WTC11 (cell line): ENCODE measurements around the gene MTCP1. TPM values are rescaled to one million over a fixed set of nuclear protein-coding genes. Genes with fewer than 3 reads are reported as not detected.
A peak's percentile ranks its signal among the peaks of the same experiment; 100 is the strongest.

Source experiments
- ATAC-seq: fragments of 200-7000 bp; cut with Tn5 transposase; 2 replicates; pipeline ENCODE4 v1.10.0; 2021; ENCODE audit warnings: mild to moderate bottlenecking, moderate library complexity
- CTCF ChIA-PET: fragments of 300-600 bp; sonication (Branson Sonifier 250); formaldehyde crosslinking; loops from one replicate; lab custom pipeline; 2021; ENCODE audit warnings: antibody characterized with exemption; lab: Charles Lee
- POLR2A ChIA-PET: fragments of 350-600 bp; sonication (Branson Sonifier 250); formaldehyde crosslinking; loops from one replicate; lab custom pipeline; 2021; ENCODE audit warnings: antibody characterized with exemption; lab: Charles Lee
- DNase-seq: peaks from one replicate; pipeline ENCODE4 v3.0.0; 2021; ENCODE audit warnings: low spot score
- H3K27ac Mint-ChIP-seq: 2 replicates; pipeline ENCODE4 v1.8.0; 2021; ENCODE audit warnings: mixed read lengths
- H3K27me3 Mint-ChIP-seq: 2 replicates; pipeline ENCODE4 v1.8.0; 2021; ENCODE audit warnings: low read depth, mild to moderate bottlenecking, moderate library complexity, mixed read lengths
- H3K36me3 Mint-ChIP-seq: 2 replicates; pipeline ENCODE4 v1.8.0; 2021; ENCODE audit warnings: mixed read lengths
- H3K4me1 Mint-ChIP-seq: 2 replicates; pipeline ENCODE4 v1.8.0; 2022; ENCODE audit warnings: mixed read lengths
- H3K4me3 Mint-ChIP-seq: 2 replicates; pipeline ENCODE4 v1.8.0; 2021; ENCODE audit warnings: mild to moderate bottlenecking, moderate library complexity, mixed read lengths
- H3K9me3 Mint-ChIP-seq: 2 replicates; pipeline ENCODE4 v1.8.0; 2021; ENCODE audit warnings: mixed read lengths
- AFF4 ChIP-seq: sonication (generic); formaldehyde crosslinking; IDR thresholded peaks from 2 replicates; pipeline ENCODE4 v1.8.1; 2023; ENCODE audit warnings: mild to moderate bottlenecking, missing genetic modification reagents, borderline replicate concordance
- CBFB ChIP-seq: sonication (generic); formaldehyde crosslinking; IDR thresholded peaks from 2 replicates; pipeline ENCODE4 v1.8.1; 2022; ENCODE audit warnings: mild to moderate bottlenecking, low read depth, missing genetic modification reagents
- CTCF ChIP-seq: fragments of 200-600 bp; IDR thresholded peaks from 2 replicates; pipeline ENCODE4 v1.8.0; 2022; ENCODE audit warnings: antibody characterized with exemption
- ELF4 ChIP-seq: sonication (generic); formaldehyde crosslinking; IDR thresholded peaks from 2 replicates; pipeline ENCODE4 v1.8.1; 2022; ENCODE audit warnings: low read depth, mild to moderate bottlenecking, moderate library complexity, missing genetic modification reagents
- EMX1 ChIP-seq: fragments of 250-450 bp; sonication (Bioruptor Pico); IDR thresholded peaks from 2 replicates; pipeline ENCODE4 v1.8.0; 2021; ENCODE audit warnings: mild to moderate bottlenecking
- ESRRA ChIP-seq: sonication (generic); formaldehyde crosslinking; IDR thresholded peaks from 2 replicates; pipeline ENCODE4 v1.8.1; 2022; ENCODE audit warnings: mild to moderate bottlenecking, missing genetic modification reagents, borderline replicate concordance
- FOXP1 ChIP-seq: sonication (generic); formaldehyde crosslinking; IDR thresholded peaks from 2 replicates; pipeline ENCODE4 v1.8.0; 2022; ENCODE audit warnings: missing genetic modification reagents, mild to moderate bottlenecking, moderate library complexity, borderline replicate concordance
- FOXP4 ChIP-seq: sonication (generic); formaldehyde crosslinking; IDR thresholded peaks from 2 replicates; pipeline ENCODE4 v1.8.0; 2022; ENCODE audit warnings: mild to moderate bottlenecking, missing genetic modification reagents
- GABPB1 ChIP-seq: sonication (generic); formaldehyde crosslinking; IDR thresholded peaks from 2 replicates; pipeline ENCODE4 v1.8.1; 2023; ENCODE audit warnings: mild to moderate bottlenecking, missing genetic modification reagents
- HMGXB4 ChIP-seq: sonication (generic); formaldehyde crosslinking; IDR thresholded peaks from 2 replicates; pipeline ENCODE4 v1.8.1; 2023; ENCODE audit warnings: mild to moderate bottlenecking, moderate library complexity, missing genetic modification reagents
- JAZF1 ChIP-seq: fragments of 250-450 bp; sonication (Bioruptor Pico); IDR thresholded peaks from 2 replicates; pipeline ENCODE4 v1.9.0; 2021; ENCODE audit warnings: moderate library complexity, mild to moderate bottlenecking, inconsistent platforms
- RORB ChIP-seq: fragments of 250-450 bp; sonication (Bioruptor Pico); IDR thresholded peaks from 2 replicates; pipeline ENCODE4 v1.9.0; 2021; ENCODE audit warnings: mild to moderate bottlenecking
- SMAD4 ChIP-seq: sonication (generic); formaldehyde crosslinking; IDR thresholded peaks from 2 replicates; pipeline ENCODE4 v1.8.0; 2022; ENCODE audit warnings: mild to moderate bottlenecking, missing genetic modification reagents
- SOX15 ChIP-seq: fragments of 250-450 bp; sonication (Bioruptor Pico); IDR thresholded peaks from 2 replicates; pipeline ENCODE4 v1.9.0; 2021; ENCODE audit warnings: mild to moderate bottlenecking
- ZMAT4 ChIP-seq: fragments of 250-450 bp; sonication (Bioruptor Pico); IDR thresholded peaks from 2 replicates; pipeline ENCODE4 v1.9.0; 2021; ENCODE audit warnings: mild to moderate bottlenecking
- ZNF532 ChIP-seq: fragments of 250-450 bp; sonication (Bioruptor Pico); IDR thresholded peaks from 2 replicates; pipeline ENCODE4 v1.9.0; 2021; ENCODE audit warnings: mild to moderate bottlenecking, borderline replicate concordance
- total RNA-seq: library from RNA; stranded (reverse); gene quantifications from 3 replicates; pipeline ENCODE4 v1.2.3, GENCODE V29; 2021

MTCP1 gene
- total RNA-seq, 1 experiment from 2014 or later, result 12.8 TPM

- H3K36me3 Mint-ChIP-seq, result peaks cover 11% of the 10 kb centered on the region; the same call in 1 of the 2 replicates
- DNase-seq, result no peak
- no peaks in the 10 kb centered on the region for H3K9me3 Mint-ChIP-seq
- no peak overlapping the region for H3K4me3 Mint-ChIP-seq
- POLR2A ChIA-PET, result no interaction called here
- no peak overlapping the region for H3K27ac Mint-ChIP-seq
- no peaks in the 10 kb centered on the region for H3K27me3 Mint-ChIP-seq
- TF ChIP-seq SMAD4 (CRISPR knock-in tag) (no peak), CTCF (peak; percentile 22; the same call in 1 of the 2 replicates), RORB (no peak)
- CTCF ChIA-PET, result interaction anchor here (0.6 to 1.6 kb wide), 4 partner anchors 10 to 177 kb away, joined by 3 to 8 read pairs (median 4); no protein-coding TSS in a partner anchor
- H3K4me1 Mint-ChIP-seq, result no peaks in the 10 kb centered on the region
- ATAC-seq, result peak; percentile 41; the same call in 1 of the 2 replicates
These were observed 23.6 kb upstream of the MTCP1 start for GRCh38 chrX:155094468-155095061.

- no peak overlapping the region for H3K4me3 Mint-ChIP-seq
- peaks cover 12% of the 10 kb centered on the region for H3K36me3 Mint-ChIP-seq
- H3K27me3 Mint-ChIP-seq, result no peaks in the 10 kb centered on the region
- no peak for DNase-seq
- no peak overlapping the region for H3K27ac Mint-ChIP-seq
- ChIA-PET POLR2A (no interaction called here), CTCF (interaction anchor here (0.6 to 2.0 kb wide), 8 partner anchors 9 to 169 kb away, joined by 3 to 25 read pairs (median 4); partner anchors contain the start of genes BRCC3, CMC4, MTCP1 and VBP1)
- 0 out of 2 replicates have a peak, but pooled peaks cover 3% of the 10 kb centered on the region for H3K4me1 Mint-ChIP-seq
- no peak for ATAC-seq
- H3K9me3 Mint-ChIP-seq, result no peaks in the 10 kb centered on the region
- TF ChIP-seq HMGXB4 (CRISPR knock-in tag) (no peak), EMX1 (CRISPR knock-in tag) (no peak), SOX15 (CRISPR knock-in tag) (no peak), FOXP1 (no peak), ELF4 (CRISPR knock-in tag) (no peak), JAZF1 (CRISPR knock-in tag) (no peak), ESRRA (no peak), FOXP4 (CRISPR knock-in tag) (no peak), GABPB1 (CRISPR knock-in tag) (no peak), AFF4 (CRISPR knock-in tag) (no peak), CBFB (no peak), ZNF532 (CRISPR knock-in tag) (no peak), ZMAT4 (CRISPR knock-in tag) (no peak)
These were observed 16.2 kb upstream of the MTCP1 start for GRCh38 chrX:155086961-155087735.
